IPS-18a (cell line): Measurements from ENCODE around the gene PHLPP1.

Experiments
- H3K27ac ChIP-seq: one replicate; pipeline ENCODE4 v1.5.1; 2013; ENCODE audit warnings: low read length
- H3K27me3 ChIP-seq: one replicate; pipeline ENCODE4 v1.6.1; 2013; ENCODE audit warnings: mild to moderate bottlenecking, low read length; ENCODE audit not compliant: control insufficient read depth, insufficient read depth
- H3K36me3 ChIP-seq: one replicate; pipeline ENCODE4 v1.6.1; 2013; ENCODE audit warnings: low read depth, low read length; ENCODE audit not compliant: control insufficient read depth
- H3K4me1 ChIP-seq: one replicate; pipeline ENCODE4 v1.6.1; 2013; ENCODE audit warnings: low read depth, low read length; ENCODE audit not compliant: control insufficient read depth
- H3K4me3 ChIP-seq: one replicate; pipeline ENCODE4 v1.5.1; 2013; ENCODE audit warnings: low read length
- H3K9ac ChIP-seq: one replicate; pipeline ENCODE4 v1.6.1; 2013; ENCODE audit warnings: mild to moderate bottlenecking, low read length, moderate library complexity
- H3K9me3 ChIP-seq: one replicate; pipeline ENCODE4 v1.6.1; 2013; ENCODE audit warnings: low read depth, low read length; ENCODE audit not compliant: control insufficient read depth

Gene PHLPP1

DNA sequence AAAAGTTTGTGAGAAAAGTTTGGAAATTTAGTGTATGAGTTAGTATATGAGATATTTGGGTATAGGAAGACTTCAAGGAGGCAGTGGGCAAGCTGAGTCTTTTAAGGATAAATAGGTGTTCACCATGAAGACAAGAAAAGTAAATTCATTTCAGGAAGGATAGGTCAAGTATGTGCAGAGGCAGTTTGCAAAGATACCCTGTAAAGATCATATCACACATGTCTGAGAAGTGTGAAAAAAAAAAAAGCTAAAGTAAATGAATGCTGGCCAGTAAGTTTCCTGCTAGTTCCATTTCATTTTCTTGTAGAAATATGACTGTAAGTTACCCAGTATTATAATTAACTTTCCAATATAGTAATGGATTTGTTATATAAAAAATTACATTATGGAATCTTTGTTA, 131.0 kb downstream of the PHLPP1 start:
- peaks cover 28% of the 10 kb centered on the region for H3K4me1 ChIP-seq
- no peak overlapping the region for H3K9ac ChIP-seq
- no peaks in the 10 kb centered on the region for H3K36me3 ChIP-seq
- H3K27ac ChIP-seq: no peak overlapping the region
- H3K9me3 ChIP-seq: no peaks in the 10 kb centered on the region
- no peaks in the 10 kb centered on the region for H3K27me3 ChIP-seq
- no peak overlapping the region for H3K4me3 ChIP-seq

DNA sequence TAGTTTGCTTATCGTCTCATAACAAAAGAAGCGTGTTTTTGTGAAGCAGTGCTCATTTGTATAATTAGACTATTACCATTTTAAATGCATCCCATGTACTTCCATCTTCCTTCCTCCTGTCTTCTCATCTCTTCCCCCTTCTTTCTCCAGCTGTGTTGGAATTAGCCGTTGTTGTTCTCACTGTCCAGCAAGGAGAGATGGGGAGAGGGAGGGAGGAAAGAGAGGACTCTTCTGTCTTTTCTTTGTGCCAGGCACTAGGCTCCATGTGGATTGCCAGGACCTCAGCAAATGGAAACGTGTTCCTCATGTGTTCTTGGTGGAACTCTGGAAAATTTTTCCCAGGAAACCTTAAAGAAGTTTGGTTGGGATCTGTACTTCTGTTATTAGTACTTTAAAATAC, 131.7 kb downstream of the PHLPP1 start:
- Histone ChIP-seq H3K27ac (peak overlapping the region; percentile 20), H3K4me1 (peaks cover 22% of the 10 kb centered on the region), H3K36me3 (no peaks in the 10 kb centered on the region), H3K27me3 (no peaks in the 10 kb centered on the region), H3K9ac (no peak overlapping the region), H3K9me3 (no peaks in the 10 kb centered on the region), H3K4me3 (no peak overlapping the region)

DNA sequence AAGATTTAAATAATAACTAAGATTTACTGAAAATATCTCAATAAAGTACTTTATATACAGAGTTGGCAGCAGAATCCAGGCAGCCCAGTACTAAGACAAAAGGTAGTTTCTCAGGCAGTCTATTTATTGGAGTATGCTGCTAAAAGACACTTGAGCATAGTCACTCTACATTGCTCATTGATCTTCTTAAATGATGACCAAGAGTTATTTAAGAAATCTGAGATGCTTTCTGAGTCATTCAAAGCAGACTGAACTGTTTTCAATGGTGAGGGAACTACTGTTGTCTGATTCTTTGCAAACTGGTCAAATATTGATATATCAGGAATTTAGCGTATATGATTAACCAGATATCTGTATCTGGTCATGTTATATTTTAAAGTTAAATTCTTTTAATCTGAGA, 133.6 kb downstream of the PHLPP1 start:
- Histone ChIP-seq H3K4me3 (no peak overlapping the region), H3K9me3 (no peaks in the 10 kb centered on the region), H3K36me3 (no peaks in the 10 kb centered on the region), H3K4me1 (peaks cover 22% of the 10 kb centered on the region), H3K27ac (no peak overlapping the region), H3K9ac (no peak overlapping the region), H3K27me3 (no peaks in the 10 kb centered on the region)

DNA sequence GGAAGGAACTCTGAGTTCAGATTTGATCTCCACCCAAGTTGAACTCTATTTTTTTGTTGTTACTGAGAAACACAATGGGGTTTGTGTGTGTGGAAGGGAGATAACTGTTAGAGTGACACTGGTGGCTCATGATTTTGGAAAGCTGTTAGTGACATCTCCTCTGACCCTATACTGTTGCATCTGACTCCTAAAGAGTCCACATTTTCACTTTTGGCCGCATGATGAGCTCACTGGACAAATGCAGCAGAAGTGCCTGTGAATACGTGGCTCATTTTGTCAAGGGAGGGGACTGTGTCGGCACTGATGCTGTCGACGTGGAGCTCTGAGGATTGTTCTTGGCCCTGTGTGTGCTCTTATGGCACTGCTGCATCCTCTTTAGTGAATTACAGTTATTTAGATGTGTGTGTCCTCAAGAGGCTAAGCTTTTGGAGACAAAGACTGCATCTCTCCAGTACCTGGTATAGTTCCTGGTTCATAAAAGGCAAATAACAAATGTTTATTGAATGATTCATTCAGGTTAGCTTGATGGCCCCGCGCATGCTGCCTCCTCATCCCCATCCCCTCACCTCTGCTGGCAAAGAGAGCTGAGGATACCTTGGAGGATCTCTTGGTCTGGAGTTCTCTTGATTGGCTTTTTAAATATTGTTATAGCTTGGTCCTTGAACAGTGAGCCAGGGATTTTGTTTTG, 135.4 kb downstream of the PHLPP1 start:
- peaks cover 16% of the 10 kb centered on the region for H3K4me1 ChIP-seq
- no peak overlapping the region for H3K9ac ChIP-seq
- H3K27me3 ChIP-seq: no peaks in the 10 kb centered on the region
- no peaks in the 10 kb centered on the region for H3K9me3 ChIP-seq
- no peaks in the 10 kb centered on the region for H3K36me3 ChIP-seq
- peak overlapping the region; percentile 24 for H3K27ac ChIP-seq
- H3K4me3 ChIP-seq: no peak overlapping the region

DNA sequence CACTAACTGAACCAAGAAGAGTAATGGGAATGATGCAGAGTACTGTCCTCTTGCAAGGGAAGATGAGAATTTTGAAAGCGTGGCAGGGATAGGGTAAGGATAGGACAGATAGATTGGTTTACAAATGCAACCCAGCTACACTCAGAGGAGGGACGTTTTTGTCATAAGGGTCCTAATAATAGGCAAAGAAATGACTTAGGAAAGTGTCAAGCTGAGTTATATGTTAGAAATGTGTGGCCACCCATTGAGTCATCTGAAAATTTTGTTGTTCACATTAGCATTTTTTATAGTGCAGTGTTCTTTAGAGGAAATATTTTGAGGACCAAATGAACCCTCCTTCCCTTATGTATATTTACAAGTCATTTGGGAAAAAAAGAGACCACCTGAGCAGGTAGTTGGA, 137.5 kb downstream of the PHLPP1 start:
- Histone ChIP-seq H3K4me3 (no peak overlapping the region), H3K36me3 (no peaks in the 10 kb centered on the region), H3K27ac (no peak overlapping the region), H3K4me1 (peaks cover 2% of the 10 kb centered on the region), H3K9ac (no peak overlapping the region), H3K9me3 (no peaks in the 10 kb centered on the region), H3K27me3 (no peaks in the 10 kb centered on the region)

DNA sequence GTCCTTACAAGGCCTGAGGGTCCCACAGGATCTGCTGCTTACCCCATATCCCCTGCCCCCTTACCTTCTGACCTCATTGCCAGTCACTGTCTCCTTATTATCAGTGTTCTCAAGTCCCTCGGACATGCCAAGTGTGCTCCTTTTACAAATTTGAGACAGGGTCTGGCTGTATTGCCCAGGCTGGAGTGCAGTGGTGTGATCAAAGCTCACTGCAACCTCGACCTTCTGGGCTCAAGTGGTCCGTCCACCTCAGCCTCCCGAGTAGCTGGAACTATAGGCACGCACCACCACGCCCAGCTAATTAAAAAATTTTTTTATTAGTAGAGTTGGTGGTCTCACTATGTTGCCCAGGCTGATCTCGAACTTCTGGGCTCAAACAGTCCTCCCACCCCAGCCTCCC, 141.0 kb downstream of the PHLPP1 start:
- no peaks in the 10 kb centered on the region for H3K4me1 ChIP-seq
- H3K9ac ChIP-seq: no peak overlapping the region
- no peaks in the 10 kb centered on the region for H3K9me3 ChIP-seq
- H3K27me3 ChIP-seq: no peaks in the 10 kb centered on the region
- no peak overlapping the region for H3K27ac ChIP-seq
- H3K36me3 ChIP-seq: peaks cover 5% of the 10 kb centered on the region
- no peak overlapping the region for H3K4me3 ChIP-seq

DNA sequence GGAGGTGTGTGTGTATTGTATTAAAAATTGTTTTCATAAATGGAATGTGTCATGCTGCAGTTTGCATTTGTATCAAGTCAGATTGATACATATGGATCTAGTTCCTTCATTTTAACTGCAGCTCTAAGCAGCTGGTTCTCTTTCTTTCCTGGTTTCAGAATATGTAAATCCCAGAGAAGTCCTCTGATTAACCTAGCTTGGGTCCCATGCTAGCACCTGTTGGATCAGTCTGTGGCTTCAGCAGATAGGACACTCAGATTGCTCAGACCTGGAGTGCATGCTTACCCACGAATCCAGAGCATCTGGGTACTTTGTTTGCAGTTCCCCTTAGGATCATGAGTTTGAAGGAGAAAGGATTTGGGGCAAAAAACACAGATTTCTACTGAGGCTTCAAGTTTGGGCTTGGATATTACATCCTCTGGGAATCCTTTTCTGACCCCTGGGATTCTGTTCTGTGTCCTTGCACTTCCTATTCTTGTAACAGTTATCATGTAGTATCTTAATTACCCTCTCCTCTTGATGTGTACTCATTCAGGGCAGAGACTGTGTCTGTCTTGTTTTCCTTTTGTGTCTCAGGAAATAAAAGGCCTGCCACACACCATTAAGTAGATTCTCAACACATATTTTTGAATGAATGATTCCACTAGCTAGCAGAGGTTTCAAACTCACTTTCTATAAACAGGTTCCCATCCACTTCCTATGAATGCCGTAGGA, 142.1 kb downstream of the PHLPP1 start:
- no peak overlapping the region for H3K4me3 ChIP-seq
- H3K27ac ChIP-seq: no peak overlapping the region

DNA sequence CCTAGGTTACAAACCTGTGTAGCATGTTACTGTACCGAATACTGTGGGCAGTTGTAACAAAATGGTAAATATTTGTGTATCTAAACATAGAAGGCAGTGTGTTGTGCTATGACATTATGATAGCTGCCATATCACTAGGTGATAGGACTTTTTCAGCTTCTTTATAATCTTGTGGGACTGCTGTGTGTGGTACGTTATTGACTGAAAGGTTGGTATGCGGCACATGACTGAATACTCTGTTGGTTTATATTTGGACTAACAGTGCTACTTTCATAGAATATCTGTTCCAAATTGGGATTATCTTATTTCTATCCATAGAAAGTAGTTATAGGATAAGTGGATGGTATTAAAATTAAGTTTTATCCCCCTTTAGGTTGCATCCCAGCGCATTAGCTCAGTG, 144.7 kb downstream of the PHLPP1 start:
- Histone ChIP-seq H3K27me3 (no peaks in the 10 kb centered on the region), H3K9me3 (no peaks in the 10 kb centered on the region), H3K4me1 (no peaks in the 10 kb centered on the region), H3K27ac (no peak overlapping the region), H3K36me3 (peaks cover 7% of the 10 kb centered on the region), H3K4me3 (no peak overlapping the region), H3K9ac (no peak overlapping the region)

More for the DNA sequence above, 142.1 kb downstream of the PHLPP1 start:
- H3K27me3 ChIP-seq: no peaks in the 10 kb centered on the region
- H3K4me1 ChIP-seq: no peaks in the 10 kb centered on the region
- peaks cover 7% of the 10 kb centered on the region for H3K36me3 ChIP-seq
- H3K9ac ChIP-seq: no peak overlapping the region
- no peaks in the 10 kb centered on the region for H3K9me3 ChIP-seq

DNA sequence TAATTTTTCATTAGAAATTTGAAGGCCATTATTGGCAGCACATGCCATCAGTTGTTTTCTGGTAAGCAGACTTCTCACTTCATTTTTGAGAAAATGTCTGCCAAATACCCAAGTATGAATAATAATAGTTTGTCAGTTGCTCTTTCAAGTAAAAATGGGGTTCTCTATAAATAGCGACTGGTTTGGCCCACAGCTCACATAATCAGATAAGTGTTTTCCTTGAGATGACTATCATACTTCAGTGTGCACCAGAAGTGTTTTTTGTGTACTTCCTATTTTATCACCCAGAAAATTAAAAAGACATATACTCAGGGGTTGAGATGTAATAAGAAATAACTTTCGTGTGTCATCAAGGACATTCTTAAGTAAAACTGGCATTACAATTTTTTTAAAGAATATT, 147.1 kb downstream of the PHLPP1 start:
- no peaks in the 10 kb centered on the region for H3K9me3 ChIP-seq
- H3K36me3 ChIP-seq: peaks cover 8% of the 10 kb centered on the region
- H3K27ac ChIP-seq: no peak overlapping the region
- H3K4me1 ChIP-seq: no peaks in the 10 kb centered on the region
- no peaks in the 10 kb centered on the region for H3K27me3 ChIP-seq
- no peak overlapping the region for H3K4me3 ChIP-seq
- no peak overlapping the region for H3K9ac ChIP-seq

DNA sequence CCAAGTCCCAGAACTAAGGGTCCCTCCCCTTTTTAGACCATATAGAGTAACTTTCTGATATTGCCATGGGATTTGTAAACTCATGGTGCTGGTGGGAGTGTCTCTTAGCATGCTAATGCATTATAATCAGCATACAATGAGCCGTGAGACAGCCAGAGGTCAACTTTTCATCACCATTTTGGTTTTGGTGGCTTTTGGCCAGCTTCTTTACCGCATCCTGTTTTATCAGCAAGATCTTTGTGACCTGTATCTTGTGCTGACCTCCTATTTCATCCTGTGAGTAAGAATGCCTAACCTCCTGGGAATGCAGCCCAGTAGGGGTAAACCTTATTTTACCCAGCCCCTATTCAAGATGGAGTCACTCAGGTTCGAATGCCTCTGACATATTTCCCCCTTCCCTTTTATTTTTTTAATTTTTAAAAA, 148.2 kb downstream of the PHLPP1 start:
- Histone ChIP-seq H3K9ac (no peak overlapping the region), H3K27me3 (no peaks in the 10 kb centered on the region), H3K4me3 (no peak overlapping the region), H3K27ac (no peak overlapping the region), H3K36me3 (peaks cover 10% of the 10 kb centered on the region), H3K4me1 (no peaks in the 10 kb centered on the region), H3K9me3 (no peaks in the 10 kb centered on the region)

DNA sequence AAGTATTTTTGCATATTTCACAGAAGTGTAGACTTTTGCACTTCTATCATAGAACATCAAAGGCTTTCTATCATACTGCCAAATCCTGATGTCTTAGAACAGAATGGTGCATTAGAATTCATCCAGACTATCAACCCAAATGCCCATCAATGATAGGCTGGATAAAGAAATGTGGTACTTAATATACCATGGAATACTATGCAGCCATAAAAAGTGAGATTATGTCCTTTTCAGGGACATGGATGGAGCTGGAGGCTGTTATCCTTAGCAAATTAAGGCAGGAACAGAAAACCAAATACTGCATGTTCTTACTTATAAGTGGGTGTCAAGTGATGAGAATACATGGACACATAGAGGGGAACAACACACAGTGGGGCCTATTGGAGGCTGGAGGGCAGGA, 150.2 kb downstream of the PHLPP1 start:
- Histone ChIP-seq H3K9me3 (no peaks in the 10 kb centered on the region), H3K36me3 (peaks cover 7% of the 10 kb centered on the region), H3K4me3 (no peak overlapping the region), H3K27ac (no peak overlapping the region), H3K27me3 (no peaks in the 10 kb centered on the region), H3K9ac (no peak overlapping the region), H3K4me1 (no peaks in the 10 kb centered on the region)

DNA sequence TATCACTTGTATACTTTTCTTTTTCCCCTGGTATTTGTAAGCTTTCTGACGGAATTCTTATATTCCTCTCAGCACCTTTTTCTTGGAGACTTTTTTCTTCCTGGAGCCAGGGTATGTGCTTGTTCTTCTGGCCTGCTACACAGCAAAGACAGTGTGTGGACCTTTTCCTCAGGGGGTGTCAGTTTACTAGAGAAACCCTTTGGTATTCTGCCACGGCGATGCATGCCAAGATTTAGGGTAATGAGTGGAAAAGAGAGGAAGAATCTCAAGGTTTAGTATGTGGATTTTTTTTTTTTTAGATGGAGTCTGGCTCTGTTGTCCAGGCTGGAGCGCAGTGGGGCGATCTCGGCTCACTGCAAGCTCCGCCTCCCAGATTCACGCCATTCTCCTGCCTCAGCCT, 152.2 kb downstream of the PHLPP1 start:
- no peak overlapping the region for H3K4me3 ChIP-seq
- H3K4me1 ChIP-seq: no peaks in the 10 kb centered on the region
- H3K9ac ChIP-seq: no peak overlapping the region
- no peak overlapping the region for H3K27ac ChIP-seq
- no peaks in the 10 kb centered on the region for H3K9me3 ChIP-seq
- peaks cover 3% of the 10 kb centered on the region for H3K36me3 ChIP-seq
- H3K27me3 ChIP-seq: no peaks in the 10 kb centered on the region
